Peyer's patch (tissue), 4 donors: Measurements from ENCODE around the gene PPDPF. TPM values are rescaled to one million over a fixed set of nuclear protein-coding genes. Genes with fewer than 3 reads are reported as not detected.

Source experiments
- DNase-seq, 3 donors: peaks; one replicate each; pipeline ENCODE4 v3.0.0-alpha.2; 2017 to 2019
- H3K27ac ChIP-seq, 4 donors: fragments of 200-600 bp; sonication (generic); one replicate each; pipeline ENCODE4 v1.5.1; 2016 to 2019
- H3K27me3 ChIP-seq, 2 donors: fragments of 200-600 bp; sonication (generic); one replicate each; pipeline ENCODE4 v1.5.1; 2019
- H3K36me3 ChIP-seq, 3 donors: fragments of 200-600 bp; sonication (generic); one replicate each; pipeline ENCODE4 v1.5.1; 2016 to 2019
- H3K4me1 ChIP-seq, 4 donors: fragments of 200-600 bp; sonication (generic); one replicate each; pipeline ENCODE4 v1.5.1; 2016 to 2019
- H3K4me3 ChIP-seq, 4 donors: fragments of 200-600 bp; sonication (generic); 1 replicate in 3 of 4; 2 replicates in 1 of 4; pipeline ENCODE4 v1.5.1; 2016 to 2019; ENCODE audit warnings: mild to moderate bottlenecking in 1 of 4
- H3K9me3 ChIP-seq, 4 donors: fragments of 200-600 bp; sonication (generic); one replicate each; pipeline ENCODE4 v1.5.1; 2016 to 2019; ENCODE audit warnings: mild to moderate bottlenecking in 1 of 4
- POLR2A ChIP-seq, 2 donors: fragments of 450-650 bp; IDR thresholded peaks; one replicate each; pipeline ENCODE4 v1.5.1; 2017; ENCODE audit warnings: antibody characterized with exemption in 2 of 2, mild to moderate bottlenecking in 2 of 2, moderate library complexity in 2 of 2
- total RNA-seq, 4 donors: library from RNA; depleted of rRNA; stranded (reverse); fragments of >200 nt; gene quantifications; one replicate each; pipeline ENCODE4 v1.1.0, GENCODE V29; 2016
- TF ChIP-seq, protein P1 (sequence below), 6 experiments: fragments of 450-650 bp in 4 of 6; fragments of 200-600 bp in 2 of 6; sonication (generic) in 1 of 6; IDR thresholded peaks; one replicate each; pipeline ENCODE4 v1.5.1; 2017 to 2019; ENCODE audit warnings: antibody characterized with exemption in 6 of 6, mild to moderate bottlenecking in 3 of 6, moderate library complexity in 1 of 6

The PPDPF gene
- total RNA-seq, 4 donors from 2014 or later = 94.1 to 435 (median 193) TPM

DNA sequence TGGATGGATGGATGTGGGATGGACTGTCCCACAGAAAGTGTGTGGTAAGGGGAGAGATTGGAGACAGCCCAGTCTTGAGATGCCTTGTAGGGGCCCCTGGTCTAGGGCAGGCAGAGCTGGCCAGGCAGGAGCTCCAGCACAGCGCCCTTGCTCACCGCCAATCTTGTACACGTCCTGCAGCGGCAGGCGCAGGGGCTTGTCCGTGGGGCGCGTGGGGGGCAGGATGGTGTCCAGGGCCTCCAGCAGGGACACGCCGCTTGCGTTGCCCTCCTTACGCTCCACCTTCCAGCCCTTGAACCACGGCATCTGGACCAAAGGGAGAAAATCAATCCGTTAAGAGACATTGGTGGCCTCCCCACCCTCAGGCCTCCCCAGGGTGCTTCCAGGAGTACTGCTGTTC, 27.6 kb upstream of the PPDPF start:
- peaks cover 0 to 18% (median 7%) of the 10 kb centered on the region in 4 donors for H3K4me1 ChIP-seq
- DNase-seq = no peak
- TF ChIP-seq POLR2A (IDR thresholded peaks at IDR 0.05) = no peak
- TF ChIP-seq, protein P1, sequence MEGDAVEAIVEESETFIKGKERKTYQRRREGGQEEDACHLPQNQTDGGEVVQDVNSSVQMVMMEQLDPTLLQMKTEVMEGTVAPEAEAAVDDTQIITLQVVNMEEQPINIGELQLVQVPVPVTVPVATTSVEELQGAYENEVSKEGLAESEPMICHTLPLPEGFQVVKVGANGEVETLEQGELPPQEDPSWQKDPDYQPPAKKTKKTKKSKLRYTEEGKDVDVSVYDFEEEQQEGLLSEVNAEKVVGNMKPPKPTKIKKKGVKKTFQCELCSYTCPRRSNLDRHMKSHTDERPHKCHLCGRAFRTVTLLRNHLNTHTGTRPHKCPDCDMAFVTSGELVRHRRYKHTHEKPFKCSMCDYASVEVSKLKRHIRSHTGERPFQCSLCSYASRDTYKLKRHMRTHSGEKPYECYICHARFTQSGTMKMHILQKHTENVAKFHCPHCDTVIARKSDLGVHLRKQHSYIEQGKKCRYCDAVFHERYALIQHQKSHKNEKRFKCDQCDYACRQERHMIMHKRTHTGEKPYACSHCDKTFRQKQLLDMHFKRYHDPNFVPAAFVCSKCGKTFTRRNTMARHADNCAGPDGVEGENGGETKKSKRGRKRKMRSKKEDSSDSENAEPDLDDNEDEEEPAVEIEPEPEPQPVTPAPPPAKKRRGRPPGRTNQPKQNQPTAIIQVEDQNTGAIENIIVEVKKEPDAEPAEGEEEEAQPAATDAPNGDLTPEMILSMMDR (IDR thresholded peaks at IDR 0.05) = no peak
- no peak overlapping the region for H3K27ac ChIP-seq
- no peaks in the 10 kb centered on the region for H3K9me3 ChIP-seq
- no peaks in the 10 kb centered on the region for H3K36me3 ChIP-seq
- H3K4me3 ChIP-seq = no peak overlapping the region
- H3K27me3 ChIP-seq = peaks cover 0 to 23% of the 10 kb centered on the region in 2 donors

GRCh38 chr20:63493563-63494020, 27.0 kb upstream of the PPDPF start:
- no peak for TF ChIP-seq POLR2A (IDR thresholded peaks at IDR 0.05)
- TF ChIP-seq, protein P1 (IDR thresholded peaks at IDR 0.05) = no peak
- Histone ChIP-seq H3K36me3 (no peaks in the 10 kb centered on the region), H3K4me3 (no peak overlapping the region), H3K27me3 (peaks cover 0 to 25% of the 10 kb centered on the region in 2 donors), H3K9me3 (no peaks in the 10 kb centered on the region), H3K4me1 (peaks cover 4 to 20% (median 10%) of the 10 kb centered on the region in 4 donors), H3K27ac (no peak overlapping the region)
- no peak for DNase-seq

DNA sequence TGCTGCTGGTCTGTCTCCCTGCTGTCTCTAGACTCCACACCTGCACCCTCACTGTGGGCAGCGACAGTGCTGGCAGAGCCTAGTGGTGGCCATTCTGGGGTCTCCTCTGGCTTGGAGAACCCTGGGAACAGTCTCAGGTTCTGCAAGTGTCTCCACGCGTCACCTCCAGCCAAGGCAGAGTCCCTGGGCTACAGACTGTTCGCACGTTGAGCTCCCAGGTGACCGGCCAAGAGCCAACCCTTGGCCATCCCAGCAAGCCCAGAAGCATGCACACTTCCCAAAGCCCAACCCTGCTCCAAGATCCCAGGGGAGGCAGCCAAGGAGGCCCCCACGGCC, 26.5 kb upstream of the PPDPF start:
- Histone ChIP-seq H3K9me3 (no peaks in the 10 kb centered on the region), H3K4me3 (no peak overlapping the region), H3K27ac (no peak overlapping the region), H3K36me3 (no peaks in the 10 kb centered on the region), H3K4me1 (peaks cover 4 to 24% (median 12%) of the 10 kb centered on the region in 4 donors), H3K27me3 (peaks cover 0 to 26% of the 10 kb centered on the region in 2 donors)
- no peak for DNase-seq
- no peak for TF ChIP-seq POLR2A (IDR thresholded peaks at IDR 0.05)
- TF ChIP-seq, protein P1 (IDR thresholded peaks at IDR 0.05) = no peak

GRCh38 chr20:63494420-63495166, 26.0 kb upstream of the PPDPF start:
- H3K36me3 ChIP-seq = no peaks in the 10 kb centered on the region
- H3K27me3 ChIP-seq = peaks cover 0 to 30% of the 10 kb centered on the region in 2 donors
- TF ChIP-seq, protein P1 (IDR thresholded peaks at IDR 0.05) = no peak
- no peak overlapping the region for H3K4me3 ChIP-seq
- no peak overlapping the region for H3K27ac ChIP-seq
- DNase-seq = no peak
- no peaks in the 10 kb centered on the region for H3K9me3 ChIP-seq
- peaks cover 4 to 29% (median 15%) of the 10 kb centered on the region in 4 donors for H3K4me1 ChIP-seq

DNA sequence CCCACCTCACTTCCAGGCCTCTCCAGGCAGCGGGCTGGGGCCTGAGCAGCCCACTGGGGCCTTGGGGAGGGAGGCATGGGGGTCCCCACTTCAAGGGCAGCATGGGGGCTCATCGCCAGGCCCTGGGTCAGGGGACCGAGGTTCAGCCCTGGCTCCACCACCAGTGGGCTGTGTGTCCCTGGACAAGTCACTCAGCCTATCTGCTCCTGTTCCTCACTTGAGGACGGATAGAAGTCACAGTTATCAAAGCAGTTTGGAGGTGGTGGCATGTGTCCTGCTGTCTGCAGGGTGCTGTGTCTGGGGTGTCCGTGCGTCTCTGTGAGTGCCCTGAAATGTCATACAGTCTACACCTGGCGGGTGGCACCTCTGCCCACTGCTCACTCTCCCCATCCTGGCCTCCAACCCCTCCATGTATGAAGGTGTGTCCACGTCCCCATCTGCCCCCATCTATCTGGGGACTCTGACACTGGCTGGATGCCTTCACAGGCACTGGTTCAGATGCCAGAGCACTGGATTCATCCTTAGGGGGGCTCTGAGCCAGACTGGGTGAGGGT, 25.3 kb upstream of the PPDPF start:
- H3K36me3 ChIP-seq = no peaks in the 10 kb centered on the region
- DNase-seq = no peak
- no peaks in the 10 kb centered on the region for H3K9me3 ChIP-seq
- peaks cover 4 to 30% (median 16%) of the 10 kb centered on the region in 4 donors for H3K4me1 ChIP-seq
- H3K27ac ChIP-seq = no peak overlapping the region
- H3K27me3 ChIP-seq = peaks cover 0 to 34% of the 10 kb centered on the region in 2 donors
- H3K4me3 ChIP-seq = no peak overlapping the region
- no peak for TF ChIP-seq POLR2A (IDR thresholded peaks at IDR 0.05)
- TF ChIP-seq, protein P1 (IDR thresholded peaks at IDR 0.05) = no peak
